WERI-Rb-1 (cell line): ENCODE data around the gene RPS16.

ENCODE experiments used
- DNase-seq: peaks from one replicate; pipeline ENCODE4 v3.0.0-alpha.2; 2020
- H3K27ac ChIP-seq: fragments of 250-450 bp; sonication (Bioruptor Pico); 2 replicates; pipeline ENCODE4 v1.5.1; 2020; ENCODE audit warnings: mild to moderate bottlenecking, moderate library complexity
- H3K27me3 ChIP-seq: fragments of 250-450 bp; sonication (Bioruptor Pico); 2 replicates; pipeline ENCODE4 v1.5.1; 2021; ENCODE audit warnings: mild to moderate bottlenecking, low read depth, moderate library complexity; ENCODE audit not compliant: insufficient read depth, severe bottlenecking
- H3K36me3 ChIP-seq: fragments of 250-450 bp; sonication (Bioruptor Pico); 2 replicates; pipeline ENCODE4 v1.5.1; 2020; ENCODE audit warnings: mild to moderate bottlenecking, moderate library complexity
- H3K4me3 ChIP-seq: 2 replicates; pipeline ENCODE4 v1.5.1; 2011; ENCODE audit warnings: low read depth, mild to moderate bottlenecking, control low read depth, low read length
- H3K9me3 ChIP-seq: fragments of 250-450 bp; sonication (Bioruptor Pico); 2 replicates; pipeline ENCODE4 v1.5.1; 2021; ENCODE audit warnings: mild to moderate bottlenecking, moderate library complexity; ENCODE audit not compliant: severe bottlenecking
- TF ChIP-seq, protein P1 (sequence below): IDR thresholded peaks from 2 replicates; pipeline ENCODE4 v1.5.1; 2011; ENCODE audit warnings: low read depth, mild to moderate bottlenecking, control low read depth, inconsistent platforms, low read length

The RPS16 gene

DNA sequence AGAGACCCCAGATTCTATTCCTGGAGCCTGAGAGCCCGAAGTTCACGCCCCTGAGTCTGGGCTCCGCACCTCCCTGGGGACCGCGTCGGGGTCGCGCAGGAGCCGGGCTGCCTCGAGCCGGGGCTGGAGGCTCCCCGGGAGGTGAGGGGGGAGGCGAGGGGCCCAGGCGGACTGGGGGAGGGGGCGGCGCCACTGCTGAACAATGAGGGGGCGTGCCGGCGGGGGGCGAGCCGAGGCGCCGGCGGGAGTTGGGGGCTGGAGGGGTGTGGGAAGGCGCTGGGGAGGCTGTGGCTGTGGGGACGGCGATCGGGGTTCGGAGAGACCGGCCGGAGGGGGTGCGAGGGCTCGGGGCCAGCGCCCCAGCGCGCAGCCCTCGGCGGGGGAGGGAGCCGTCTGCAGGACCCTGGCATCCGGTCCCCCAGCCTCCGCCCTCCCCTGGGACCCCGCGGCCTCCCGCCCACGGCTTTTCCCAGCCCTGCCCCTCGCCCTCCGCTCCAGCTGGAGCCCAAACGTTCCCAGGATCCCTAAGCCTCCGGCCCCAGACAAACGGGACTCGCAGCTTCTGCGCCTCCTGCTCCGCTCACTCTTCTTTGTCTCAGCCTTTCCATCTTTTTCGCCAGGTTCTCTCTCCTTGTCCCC lies 22.4 kb downstream of the RPS16 start:
- Histone ChIP-seq H3K9me3 (no peaks in the 10 kb centered on the region), H3K4me3 (peak overlapping the region; percentile 70), H3K36me3 (peaks cover 29% of the 10 kb centered on the region), H3K27me3 (no peaks in the 10 kb centered on the region), H3K27ac (peak overlapping the region; percentile 91)
- TF ChIP-seq, protein P1, sequence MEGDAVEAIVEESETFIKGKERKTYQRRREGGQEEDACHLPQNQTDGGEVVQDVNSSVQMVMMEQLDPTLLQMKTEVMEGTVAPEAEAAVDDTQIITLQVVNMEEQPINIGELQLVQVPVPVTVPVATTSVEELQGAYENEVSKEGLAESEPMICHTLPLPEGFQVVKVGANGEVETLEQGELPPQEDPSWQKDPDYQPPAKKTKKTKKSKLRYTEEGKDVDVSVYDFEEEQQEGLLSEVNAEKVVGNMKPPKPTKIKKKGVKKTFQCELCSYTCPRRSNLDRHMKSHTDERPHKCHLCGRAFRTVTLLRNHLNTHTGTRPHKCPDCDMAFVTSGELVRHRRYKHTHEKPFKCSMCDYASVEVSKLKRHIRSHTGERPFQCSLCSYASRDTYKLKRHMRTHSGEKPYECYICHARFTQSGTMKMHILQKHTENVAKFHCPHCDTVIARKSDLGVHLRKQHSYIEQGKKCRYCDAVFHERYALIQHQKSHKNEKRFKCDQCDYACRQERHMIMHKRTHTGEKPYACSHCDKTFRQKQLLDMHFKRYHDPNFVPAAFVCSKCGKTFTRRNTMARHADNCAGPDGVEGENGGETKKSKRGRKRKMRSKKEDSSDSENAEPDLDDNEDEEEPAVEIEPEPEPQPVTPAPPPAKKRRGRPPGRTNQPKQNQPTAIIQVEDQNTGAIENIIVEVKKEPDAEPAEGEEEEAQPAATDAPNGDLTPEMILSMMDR: no peak
- peak; percentile 80 for DNase-seq

DNA sequence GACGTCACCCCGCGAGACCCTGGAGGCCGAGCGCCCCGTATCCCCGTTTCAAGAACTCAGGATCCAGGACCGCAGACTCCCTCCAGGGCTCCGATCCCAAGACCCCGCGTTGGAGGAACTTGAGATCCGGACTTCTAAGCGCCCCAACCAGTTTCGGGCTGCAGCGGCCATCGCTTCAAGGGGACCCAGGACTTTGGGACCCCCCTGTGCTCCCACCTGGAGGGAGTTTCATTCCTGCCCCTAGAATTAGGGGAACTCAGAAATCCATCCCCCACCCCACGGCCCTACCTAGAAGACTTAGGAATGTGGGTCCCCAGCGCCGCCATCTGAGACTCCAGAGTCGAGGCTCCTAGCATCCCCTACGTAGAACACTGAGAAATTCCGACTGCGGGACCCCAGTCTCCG lies 22.9 kb downstream of the RPS16 start:
- peak overlapping the region; percentile 91 for H3K27ac ChIP-seq

DNA sequence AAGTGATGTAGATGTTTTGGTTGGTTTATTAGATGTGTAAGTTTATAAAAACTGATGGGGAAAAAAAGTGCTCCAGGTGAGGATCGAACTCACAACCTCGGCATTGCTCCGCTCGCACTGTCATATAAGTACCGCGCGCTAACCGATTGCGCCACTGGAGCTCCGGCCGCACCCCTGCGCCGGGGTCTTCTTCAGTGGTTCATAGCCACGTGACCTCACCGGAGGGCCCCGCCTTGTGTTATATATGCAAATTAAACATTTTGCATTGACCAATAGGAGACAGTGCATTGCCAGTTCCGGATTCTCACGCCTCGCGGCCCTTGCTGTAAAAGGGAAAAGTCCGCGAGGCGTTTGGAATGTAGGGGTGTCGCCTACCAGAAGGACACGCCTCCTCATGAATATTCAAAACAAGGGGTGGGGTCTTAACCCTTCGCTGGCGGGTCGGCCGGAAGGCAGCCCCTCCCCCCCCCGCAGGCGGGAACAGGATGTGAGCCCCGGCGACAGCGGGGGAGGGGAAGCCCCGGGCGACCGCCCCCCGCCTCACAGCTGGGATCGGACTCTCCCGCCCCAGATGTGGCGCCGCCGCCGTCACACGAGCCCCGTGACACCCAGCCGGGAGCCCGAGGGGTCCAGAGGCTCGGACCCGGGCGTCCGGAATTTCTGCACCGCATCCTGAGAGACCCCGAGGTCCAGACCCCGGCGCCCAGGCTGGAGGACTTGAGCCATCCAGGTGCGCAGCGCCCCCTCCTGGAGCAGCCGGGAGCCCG lies 23.5 kb downstream of the RPS16 start, which contains the start of gene PLEKHG2:
PLEKHG2 (plus strand) TSS at position 570 of the 767 bp plus-strand sequence. CDS start 1,418 bp downstream, outside the sequence.
- no peaks in the 10 kb centered on the region for H3K9me3 ChIP-seq
- DNase-seq: peak; percentile 98
- peaks cover 19% of the 10 kb centered on the region for H3K36me3 ChIP-seq
- no peaks in the 10 kb centered on the region for H3K27me3 ChIP-seq
- H3K4me3 ChIP-seq: peak within 1 kb of the TSS; percentile 70
- H3K27ac ChIP-seq: peak within 1 kb of the TSS; percentile 91
- TF ChIP-seq, protein P1: peak; percentile 76

More for the DNA sequence above, 22.9 kb downstream of the RPS16 start:
- TF ChIP-seq, protein P1: no peak
- peaks cover 23% of the 10 kb centered on the region for H3K36me3 ChIP-seq
- H3K27me3 ChIP-seq: no peaks in the 10 kb centered on the region
- no peak for DNase-seq
- H3K9me3 ChIP-seq: no peaks in the 10 kb centered on the region
- H3K4me3 ChIP-seq: peak overlapping the region; percentile 70

DNA sequence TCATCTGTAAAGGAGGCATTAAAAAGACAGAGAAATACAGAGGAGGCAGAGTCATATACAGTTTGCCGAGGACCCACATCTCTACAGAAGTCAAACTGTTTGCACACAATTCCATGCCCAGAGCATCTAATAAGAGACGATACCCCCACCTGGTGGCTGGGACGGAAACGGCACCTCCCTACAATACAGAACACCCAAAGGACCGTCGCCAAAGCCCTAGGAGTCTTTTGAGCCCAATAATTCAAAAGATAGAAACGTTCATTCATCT lies 24.0 kb downstream of the RPS16 start:
- TF ChIP-seq, protein P1: peak; percentile 69
- no peaks in the 10 kb centered on the region for H3K27me3 ChIP-seq
- peak overlapping the region; percentile 70 for H3K4me3 ChIP-seq
- no peaks in the 10 kb centered on the region for H3K9me3 ChIP-seq
- peak; percentile 90 for DNase-seq
- H3K36me3 ChIP-seq: peaks cover 16% of the 10 kb centered on the region
- H3K27ac ChIP-seq: peak overlapping the region; percentile 56

DNA sequence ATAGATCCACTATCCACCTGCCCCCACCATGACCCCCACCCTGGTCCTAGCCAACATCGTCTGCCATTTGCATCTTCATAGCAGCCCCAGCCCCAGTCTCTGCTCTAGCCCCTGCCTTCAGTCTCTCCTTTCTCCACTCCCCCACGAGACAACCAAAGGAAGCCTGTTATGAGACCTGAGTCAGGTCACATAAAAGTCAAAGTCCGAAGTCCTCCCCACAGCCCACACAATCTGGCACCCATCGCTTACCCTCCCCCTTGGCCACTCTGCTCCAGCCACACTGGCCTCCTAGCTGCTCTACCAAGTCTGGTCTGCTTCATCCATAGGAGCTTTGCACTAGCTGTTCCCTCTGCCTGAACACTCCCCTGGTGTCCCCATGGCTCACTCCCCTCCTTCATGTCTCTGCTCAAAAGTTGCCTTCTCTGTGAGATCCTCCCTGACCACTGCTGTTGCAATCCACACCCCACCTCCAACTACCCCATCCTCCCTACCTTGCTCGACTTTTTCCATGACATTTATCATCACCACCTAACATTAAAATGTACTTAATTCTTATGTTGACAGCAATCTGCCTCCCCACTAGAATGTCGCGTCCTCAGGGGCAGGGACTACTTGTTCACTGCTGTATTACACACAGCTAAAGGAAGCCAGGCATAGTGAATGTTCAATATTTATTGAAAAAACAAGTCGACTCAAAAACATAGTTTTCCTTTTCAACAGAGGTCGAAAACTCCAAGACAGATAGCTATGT lies 24.5 kb downstream of the RPS16 start:
- TF ChIP-seq, protein P1: no peak
- H3K27me3 ChIP-seq: no peaks in the 10 kb centered on the region
- no peaks in the 10 kb centered on the region for H3K9me3 ChIP-seq
- no peak overlapping the region; the same call in 1 of the 2 replicates for H3K27ac ChIP-seq
- no peak for DNase-seq
- H3K4me3 ChIP-seq: peak overlapping the region; percentile 70
- peaks cover 12% of the 10 kb centered on the region for H3K36me3 ChIP-seq
